Endothelial cell of umbilical vein (primary cell): ENCODE measurements around the gene ZNF888. TPM values are rescaled to one million over a fixed set of nuclear protein-coding genes. Genes with fewer than 3 reads are reported as not detected.

Source experiments
- BruUV-seq: library from RNA; stranded (reverse); fragments of 400-500 nt; replicated peaks from 2 replicates; lab custom pipeline; 2021; lab: Mats Ljungman, UMichigan
- CTCF ChIA-PET: fragments of 300-600, 350-600 bp; sonication (Branson Sonifier 250); formaldehyde crosslinking; loops from one replicate; lab custom pipeline; 2021; ENCODE audit warnings: antibody characterized with exemption, inconsistent platforms; lab: Charles Lee
- POLR2A ChIA-PET: fragments of 300-600, 350-600 bp; sonication (Branson Sonifier 250); formaldehyde crosslinking; loops from one replicate; lab custom pipeline; 2021; ENCODE audit warnings: antibody characterized with exemption, inconsistent platforms; lab: Charles Lee
- DNase-seq: peaks from one replicate; pipeline ENCODE4 v3.0.0-alpha.2; 2011; ENCODE audit warnings: low read depth, low spot score
- FAIRE-seq: peaks from 2 replicates; lab custom pipeline; 2011; peaks lifted over from hg19 to GRCh38; lab: Jason Lieb, UNC
- H2AFZ ChIP-seq: 2 replicates; pipeline ENCODE4 v1.6.0; 2012; ENCODE audit warnings: low read depth, low read length, control low read depth, inconsistent platforms
- H3K27ac ChIP-seq: 2 replicates; pipeline ENCODE4 v1.5.1; 2011; ENCODE audit warnings: low read depth, mild to moderate bottlenecking, control low read depth, low read length, moderate library complexity; ENCODE audit not compliant: insufficient read depth
- H3K27me3 ChIP-seq, 2 experiments: 2 replicates each; pipeline versions ENCODE4 v1.6.0 to v1.6.1; 2011; ENCODE audit warnings: low read length in 2 of 2, mixed read lengths in 1 of 2; ENCODE audit not compliant: control insufficient read depth in 2 of 2, insufficient read depth in 2 of 2
- H3K36me3 ChIP-seq, 2 experiments: 2 replicates in 1 of 2; 3 replicates in 1 of 2; pipeline ENCODE4 v1.5.1; 2011; ENCODE audit warnings: low read length in 2 of 2, mild to moderate bottlenecking in 1 of 2, moderate library complexity in 1 of 2; ENCODE audit not compliant: control insufficient read depth in 2 of 2, insufficient read depth in 2 of 2; ENCODE audit errors: extremely low read depth in 1 of 2
- H3K4me1 ChIP-seq: 3 replicates; pipeline ENCODE4 v1.5.1; 2011; ENCODE audit warnings: mild to moderate bottlenecking, low read length; ENCODE audit not compliant: control insufficient read depth, insufficient read depth; ENCODE audit errors: extremely low read depth
- H3K4me2 ChIP-seq: 2 replicates; pipeline ENCODE4 v1.6.1; 2011; ENCODE audit warnings: low read length, control low read depth, mixed read lengths; ENCODE audit not compliant: insufficient read depth
- H3K4me3 ChIP-seq, 3 experiments: fragments of 200-600 bp in 1 of 3; sonication (generic), shearing (Covaris generic) in 1 of 3; replicated peaks in 1 of 3; 2 replicates each; pipeline ENCODE4 v1.5.1; 2011 to 2016; ENCODE audit warnings: control low read depth in 3 of 3, low read length in 3 of 3, mild to moderate bottlenecking in 2 of 3, inconsistent platforms in 1 of 3, low read depth in 1 of 3, moderate library complexity in 1 of 3; ENCODE audit not compliant: insufficient read depth in 1 of 3
- H3K79me2 ChIP-seq: 2 replicates; pipeline ENCODE4 v1.6.0; 2012; ENCODE audit warnings: low read length, inconsistent platforms; ENCODE audit not compliant: control insufficient read depth, insufficient read depth
- H3K9ac ChIP-seq: replicated peaks from 2 replicates; pipeline ENCODE3; 2011; ENCODE audit warnings: low read length, control low read depth; ENCODE audit not compliant: insufficient read depth; ENCODE audit errors: extremely low read depth
- H3K9me1 ChIP-seq: replicated peaks from 3 replicates; pipeline ENCODE4 v1.6.0; 2011; ENCODE audit warnings: mild to moderate bottlenecking, low read length; ENCODE audit not compliant: control insufficient read depth, insufficient read depth; ENCODE audit errors: extremely low read depth
- H3K9me3 ChIP-seq: replicated peaks from 2 replicates; pipeline ENCODE4 v1.5.1; 2012; ENCODE audit warnings: low read length, inconsistent platforms; ENCODE audit not compliant: control insufficient read depth, insufficient read depth
- H4K20me1 ChIP-seq: replicated peaks from 2 replicates; pipeline ENCODE3; 2011; ENCODE audit warnings: mild to moderate bottlenecking, low read length; ENCODE audit not compliant: control insufficient read depth, insufficient read depth; ENCODE audit errors: extremely low read depth
- EZH2 ChIP-seq: IDR thresholded peaks from 2 replicates; pipeline ENCODE4 v1.6.1; 2012; ENCODE audit warnings: borderline replicate concordance, low read depth, mild to moderate bottlenecking, moderate library complexity, low read length, inconsistent platforms; ENCODE audit not compliant: severe bottlenecking
- FOS ChIP-seq: IDR thresholded peaks from 2 replicates; pipeline ENCODE4 v1.6.1; 2011; ENCODE audit warnings: mild to moderate bottlenecking, low read length, moderate library complexity, borderline replicate concordance; ENCODE audit not compliant: insufficient read depth
- GATA2 ChIP-seq: IDR thresholded peaks from 2 replicates; pipeline ENCODE4 v1.7.0; 2011; ENCODE audit warnings: low read depth, mild to moderate bottlenecking, moderate library complexity, mixed read lengths, low read length; ENCODE audit not compliant: insufficient read length, insufficient read depth
- JUN ChIP-seq: IDR thresholded peaks from 2 replicates; pipeline ENCODE4 v1.6.1; 2011; ENCODE audit warnings: borderline replicate concordance, low read depth; ENCODE audit not compliant: insufficient read length, insufficient read depth
- MYC ChIP-seq: IDR thresholded peaks from one replicate; pipeline ENCODE4 v1.6.1; 2011; ENCODE audit warnings: mild to moderate bottlenecking, low read depth, low read length
- POLR2A ChIP-seq: IDR thresholded peaks from 2 replicates; pipeline ENCODE4 v1.6.1; 2012; ENCODE audit warnings: low read depth, mild to moderate bottlenecking, control low read depth, low read length
- POLR2AphosphoS5 ChIP-seq: IDR thresholded peaks from 2 replicates; pipeline ENCODE4 v1.6.1; 2012; ENCODE audit warnings: low read depth, mild to moderate bottlenecking, control low read depth, low read length, moderate library complexity; ENCODE audit not compliant: insufficient read depth
- dilution Hi-C: fragments of 300-500 bp; cut with MboI; formaldehyde crosslinking; loops from one replicate; pipeline ENCODE4 v1.15.0; 2019; ENCODE audit warnings: low sequenced_read_pairs; ENCODE audit not compliant: extremely low pct_ligation_motif_present
- intact Hi-C: fragments of 100-400 bp; cut with micrococcal nuclease; formaldehyde crosslinking; loops from one replicate; pipeline ENCODE4 v1.10.0; 2022
- polyA plus RNA-seq, 4 experiments: library from polyadenylated mRNA; depleted of rRNA in 3 of 4; stranded (reverse) in 3 of 4; unstranded in 1 of 4; fragments of >200 nt; gene quantifications; 2 replicates each; pipeline versions ENCODE4 v1.2.1 to v1.2.3, GENCODE V29; 2011 to 2012; ENCODE audit warnings: missing spikeins in 1 of 4
- total RNA-seq: library from RNA; stranded (reverse); gene quantifications from 2 replicates; pipeline ENCODE4 v1.2.3, GENCODE V29; 2021
- TF ChIP-seq, protein P1 (sequence below), 2 donors: IDR thresholded peaks; 1 replicate in 1 of 2; 2 replicates in 1 of 2; pipeline ENCODE4 v1.5.1; 2011; ENCODE audit warnings: low read length in 2 of 2, mild to moderate bottlenecking in 2 of 2, moderate library complexity in 2 of 2, control low read depth in 1 of 2, inconsistent platforms in 1 of 2, low read depth in 1 of 2; ENCODE audit not compliant: insufficient read depth in 1 of 2; ENCODE audit errors: extremely low read depth in 1 of 2
- TF ChIP-seq, protein P2 (sequence below): IDR thresholded peaks from 2 replicates; pipeline ENCODE4 v1.6.1; 2011; ENCODE audit not compliant: insufficient read depth, insufficient read length

ZNF888 gene
- total and polyA plus RNA-seq, 2 donors (not counting 3 experiments of a cell fraction or from before 2014, with no cell fraction given): 0.72 to 3.9 TPM

DNA sequence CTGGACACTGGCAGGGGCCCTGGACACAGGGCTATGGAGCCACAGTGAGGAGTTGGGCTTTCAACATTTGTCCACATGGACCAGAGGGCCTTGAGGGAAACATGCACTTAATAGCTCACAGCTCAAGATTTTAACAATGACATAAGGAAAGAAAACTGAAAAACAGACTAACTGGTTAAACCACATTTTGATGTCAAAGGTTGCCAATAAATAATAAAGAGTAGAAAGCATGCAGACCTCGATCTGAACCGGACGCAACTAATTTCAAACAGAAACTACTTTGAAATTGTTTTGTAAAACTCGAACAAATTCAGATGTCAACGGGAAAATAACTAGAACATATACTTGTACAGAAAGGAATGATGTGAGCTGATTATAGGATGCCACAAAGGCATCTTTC is 15.5 kb upstream of the ZNF888 start:
- CTCF ChIA-PET: no interaction called here
- no peaks in the 10 kb centered on the region for H3K36me3 ChIP-seq
- no TSS peak for BruUV-seq
- H2AFZ ChIP-seq: no peak overlapping the region
- no peaks in the 10 kb centered on the region for H3K27me3 ChIP-seq
- TF ChIP-seq JUN (no peak), MYC (no peak), FOS (no peak)
- TF ChIP-seq, protein P1, sequence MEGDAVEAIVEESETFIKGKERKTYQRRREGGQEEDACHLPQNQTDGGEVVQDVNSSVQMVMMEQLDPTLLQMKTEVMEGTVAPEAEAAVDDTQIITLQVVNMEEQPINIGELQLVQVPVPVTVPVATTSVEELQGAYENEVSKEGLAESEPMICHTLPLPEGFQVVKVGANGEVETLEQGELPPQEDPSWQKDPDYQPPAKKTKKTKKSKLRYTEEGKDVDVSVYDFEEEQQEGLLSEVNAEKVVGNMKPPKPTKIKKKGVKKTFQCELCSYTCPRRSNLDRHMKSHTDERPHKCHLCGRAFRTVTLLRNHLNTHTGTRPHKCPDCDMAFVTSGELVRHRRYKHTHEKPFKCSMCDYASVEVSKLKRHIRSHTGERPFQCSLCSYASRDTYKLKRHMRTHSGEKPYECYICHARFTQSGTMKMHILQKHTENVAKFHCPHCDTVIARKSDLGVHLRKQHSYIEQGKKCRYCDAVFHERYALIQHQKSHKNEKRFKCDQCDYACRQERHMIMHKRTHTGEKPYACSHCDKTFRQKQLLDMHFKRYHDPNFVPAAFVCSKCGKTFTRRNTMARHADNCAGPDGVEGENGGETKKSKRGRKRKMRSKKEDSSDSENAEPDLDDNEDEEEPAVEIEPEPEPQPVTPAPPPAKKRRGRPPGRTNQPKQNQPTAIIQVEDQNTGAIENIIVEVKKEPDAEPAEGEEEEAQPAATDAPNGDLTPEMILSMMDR (IDR thresholded peaks at IDR 0.05; ENCODE audit: extremely low read depth in 1 of 2, insufficient read depth in 1 of 2, low read depth in 1 of 2, low read length in 2 of 2): no peak
- no peak for FAIRE-seq
- no peak overlapping the region for H3K4me2 ChIP-seq
- dilution Hi-C loops (no loop called here), intact Hi-C loops (no loop called here)
- H3K27ac ChIP-seq: no peak overlapping the region
- H3K4me3 ChIP-seq: no peak overlapping the region
- H3K9me1 ChIP-seq: no peaks in the 10 kb centered on the region
- H3K9ac ChIP-seq: no peak overlapping the region
- H3K79me2 ChIP-seq: no peaks in the 10 kb centered on the region
- DNase-seq: no peak
- no peaks in the 10 kb centered on the region for H3K9me3 ChIP-seq
- no peaks in the 10 kb centered on the region for H3K4me1 ChIP-seq
- H4K20me1 ChIP-seq: no peaks in the 10 kb centered on the region
- POLR2A ChIA-PET: no interaction called here

DNA sequence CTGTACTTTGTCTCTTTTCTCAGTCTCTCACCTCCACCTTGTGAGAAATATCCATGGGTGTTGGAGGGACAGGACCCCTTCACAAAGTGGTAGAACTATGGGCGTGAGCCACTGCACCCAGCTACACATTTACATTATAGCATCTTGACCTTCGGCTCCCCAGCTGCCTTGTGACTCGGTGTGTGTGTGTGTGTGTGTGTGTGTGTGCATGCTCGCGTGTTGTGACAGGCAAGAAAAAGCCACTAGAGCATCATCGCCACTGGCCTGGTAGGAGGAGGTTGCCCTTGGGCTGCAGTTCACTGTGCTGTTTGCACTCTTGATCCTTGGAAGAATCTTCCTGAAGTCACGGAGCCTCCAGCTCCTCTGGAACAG is 13.7 kb upstream of the ZNF888 start:
- Histone ChIP-seq H3K27ac (no peak overlapping the region), H3K4me2 (no peak overlapping the region), H3K79me2 (no peaks in the 10 kb centered on the region), H3K36me3 (no peaks in the 10 kb centered on the region), H3K9me1 (no peaks in the 10 kb centered on the region), H2AFZ (no peak overlapping the region), H3K27me3 (no peaks in the 10 kb centered on the region), H4K20me1 (no peaks in the 10 kb centered on the region), H3K4me1 (no peaks in the 10 kb centered on the region), H3K9ac (no peak overlapping the region), H3K9me3 (no peaks in the 10 kb centered on the region), H3K4me3 (no peak overlapping the region)
- no peak for TF ChIP-seq POLR2A
- TF ChIP-seq GATA2: no peak
- TF ChIP-seq JUN: no peak
- no peak for TF ChIP-seq FOS
- TF ChIP-seq, protein P1 (IDR thresholded peaks at IDR 0.05; ENCODE audit: extremely low read depth in 1 of 2, insufficient read depth in 1 of 2, low read depth in 1 of 2, low read length in 2 of 2): no peak
- TF ChIP-seq EZH2: no peak
- TF ChIP-seq MYC: no peak
- TF ChIP-seq, protein P2, sequence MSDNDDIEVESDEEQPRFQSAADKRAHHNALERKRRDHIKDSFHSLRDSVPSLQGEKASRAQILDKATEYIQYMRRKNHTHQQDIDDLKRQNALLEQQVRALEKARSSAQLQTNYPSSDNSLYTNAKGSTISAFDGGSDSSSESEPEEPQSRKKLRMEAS: no peak
- no peak for TF ChIP-seq POLR2AphosphoS5
- intact Hi-C loops: no loop called here
- CTCF ChIA-PET: no interaction called here
- POLR2A ChIA-PET: no interaction called here
- no TSS peak for BruUV-seq
- FAIRE-seq (no peak), DNase-seq (no peak)
- dilution Hi-C loops: no loop called here
